SU-DHL-6 (cell line): ENCODE results near the gene VSIG4.

Experiments used
- H2AFZ ChIP-seq: fragments of 200-600 bp; sonication (generic); 2 replicates; pipeline ENCODE4 v1.6.1; 2014; ENCODE audit warnings: low read depth, mild to moderate bottlenecking, moderate library complexity, mixed read lengths, antibody characterized with exemption, low read length; ENCODE audit not compliant: severe bottlenecking
- H3F3A ChIP-seq: fragments of 200-600 bp; shearing (Covaris generic); 2 replicates; pipeline ENCODE4 v1.6.0; 2016; ENCODE audit warnings: antibody characterized with exemption, mild to moderate bottlenecking; ENCODE audit not compliant: insufficient read depth
- H3K27ac ChIP-seq: fragments of 200-600 bp; sonication (generic); 2 replicates; pipeline ENCODE4 v1.5.1; 2016; ENCODE audit warnings: low read depth, mild to moderate bottlenecking, low read length, moderate library complexity, mixed read lengths
- H3K27me3 ChIP-seq: fragments of 200-600 bp; sonication (generic), shearing (Covaris generic); 2 replicates; pipeline ENCODE4 v1.6.0; 2014; ENCODE audit warnings: mild to moderate bottlenecking, low read length
- H3K36me3 ChIP-seq: fragments of 200-600 bp; sonication (generic); 2 replicates; pipeline ENCODE4 v1.6.1; 2014; ENCODE audit warnings: mild to moderate bottlenecking, low read length, mixed read lengths
- H3K4me2 ChIP-seq: fragments of 300-600, 200-600 bp; shearing (Covaris generic), sonication (generic); 2 replicates; pipeline ENCODE4 v1.6.0; 2014; ENCODE audit warnings: low read length, low read depth, mild to moderate bottlenecking; ENCODE audit not compliant: poor library complexity, severe bottlenecking
- H3K4me3 ChIP-seq: fragments of 200-600 bp; sonication (generic); 2 replicates; pipeline ENCODE4 v1.5.1; 2014; ENCODE audit warnings: antibody characterized with exemption, low read length, mild to moderate bottlenecking, mixed read lengths; ENCODE audit not compliant: insufficient read depth, poor library complexity, severe bottlenecking
- H3K79me2 ChIP-seq: fragments of 200-600 bp; sonication (generic); 2 replicates; pipeline ENCODE4 v1.6.1; 2014; ENCODE audit warnings: mild to moderate bottlenecking, low read length, moderate library complexity; ENCODE audit not compliant: insufficient read depth
- H3K9ac ChIP-seq: fragments of 200-600 bp; sonication (generic); 2 replicates; pipeline ENCODE4 v1.7.0; 2014; ENCODE audit warnings: mild to moderate bottlenecking, low read length
- H3K9me2 ChIP-seq: fragments of 200-600 bp; sonication (generic); replicated peaks from 2 replicates; pipeline ENCODE4 v1.6.1; 2014; ENCODE audit warnings: low read length; ENCODE audit not compliant: insufficient read depth
- H3K9me3 ChIP-seq: fragments of 200-600 bp; sonication (generic); 2 replicates; pipeline ENCODE4 v1.6.1; 2014; ENCODE audit warnings: low read length, mixed read lengths; ENCODE audit not compliant: insufficient read depth
- H4K20me1 ChIP-seq: fragments of 200-600 bp; sonication (generic); 2 replicates; pipeline ENCODE4 v1.6.1; 2014; ENCODE audit warnings: low read depth, mild to moderate bottlenecking, antibody characterized with exemption, low read length, moderate library complexity, mixed read lengths
- CTCF ChIP-seq: fragments of 200-600 bp; sonication (generic); IDR thresholded peaks from one replicate; pipeline ENCODE4 v1.5.1; 2017; ENCODE audit warnings: antibody characterized with exemption, mild to moderate bottlenecking, low read length, moderate library complexity; ENCODE audit not compliant: insufficient read depth, poor library complexity, severe bottlenecking
- EZH2phosphoT487 ChIP-seq: fragments of 200-600 bp; sonication (generic), shearing (Covaris generic); conservative IDR thresholded peaks from 2 replicates; pipeline ENCODE4 v1.6.1; 2018; ENCODE audit warnings: mild to moderate bottlenecking, antibody characterized with exemption, low read length, moderate library complexity, mixed read lengths

Gene VSIG4

DNA sequence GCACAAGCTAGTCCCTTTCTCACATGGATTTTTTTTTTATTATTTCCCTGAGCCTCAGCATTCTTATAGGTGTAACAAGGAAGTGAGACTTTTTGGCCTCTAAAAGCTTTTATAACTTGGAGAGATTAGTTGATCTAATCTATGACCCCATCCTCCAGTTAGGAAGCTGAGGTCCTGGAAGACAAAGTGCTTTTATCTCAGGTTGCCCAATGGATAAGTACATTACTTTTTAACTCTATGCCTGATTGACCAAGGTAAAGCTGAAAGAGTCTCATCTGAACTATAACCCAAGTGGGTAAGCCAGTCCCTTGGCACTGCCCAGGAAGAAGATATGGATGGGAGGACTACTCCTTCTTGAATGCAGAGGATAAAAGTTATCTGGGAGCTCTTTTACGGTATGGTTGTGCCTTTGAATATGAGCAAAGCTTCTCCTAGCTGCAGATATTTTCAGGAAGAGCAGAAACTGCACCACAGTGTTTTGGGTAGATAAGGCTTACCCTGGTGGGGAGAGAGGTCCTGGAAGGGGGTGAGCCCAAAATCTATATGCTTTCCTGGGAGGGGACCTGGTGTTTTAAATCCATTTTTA is 40.2 kb downstream of the VSIG4 start:
- no peak overlapping the region for H3K4me2 ChIP-seq
- no peak overlapping the region for H3K9ac ChIP-seq
- H2AFZ ChIP-seq, result no peak overlapping the region
- H3K9me3 ChIP-seq, result no peaks in the 10 kb centered on the region
- no peaks in the 10 kb centered on the region for H4K20me1 ChIP-seq
- no peaks in the 10 kb centered on the region for H3K36me3 ChIP-seq
- no peaks in the 10 kb centered on the region for H3F3A ChIP-seq
- H3K9me2 ChIP-seq, result no peaks in the 10 kb centered on the region
- H3K27ac ChIP-seq, result no peak overlapping the region
- TF ChIP-seq EZH2phosphoT487, result no peak
- no peak for TF ChIP-seq CTCF
- H3K4me3 ChIP-seq, result no peak overlapping the region
- H3K79me2 ChIP-seq, result no peaks in the 10 kb centered on the region
- H3K27me3 ChIP-seq, result no peaks in the 10 kb centered on the region

- Histone ChIP-seq H3K36me3 (no peaks in the 10 kb centered on the region), H3K9ac (no peak overlapping the region), H3F3A (no peaks in the 10 kb centered on the region), H4K20me1 (no peaks in the 10 kb centered on the region), H3K4me3 (no peak overlapping the region), H3K27ac (no peak overlapping the region), H3K9me3 (no peaks in the 10 kb centered on the region), H3K27me3 (no peaks in the 10 kb centered on the region), H3K9me2 (no peaks in the 10 kb centered on the region), H3K4me2 (no peak overlapping the region), H2AFZ (no peak overlapping the region), H3K79me2 (no peaks in the 10 kb centered on the region)
- TF ChIP-seq EZH2phosphoT487 (no peak), CTCF (no peak)
Observed at GRCh38 chrX:65999029-65999562, 40.8 kb downstream of the VSIG4 start.

DNA sequence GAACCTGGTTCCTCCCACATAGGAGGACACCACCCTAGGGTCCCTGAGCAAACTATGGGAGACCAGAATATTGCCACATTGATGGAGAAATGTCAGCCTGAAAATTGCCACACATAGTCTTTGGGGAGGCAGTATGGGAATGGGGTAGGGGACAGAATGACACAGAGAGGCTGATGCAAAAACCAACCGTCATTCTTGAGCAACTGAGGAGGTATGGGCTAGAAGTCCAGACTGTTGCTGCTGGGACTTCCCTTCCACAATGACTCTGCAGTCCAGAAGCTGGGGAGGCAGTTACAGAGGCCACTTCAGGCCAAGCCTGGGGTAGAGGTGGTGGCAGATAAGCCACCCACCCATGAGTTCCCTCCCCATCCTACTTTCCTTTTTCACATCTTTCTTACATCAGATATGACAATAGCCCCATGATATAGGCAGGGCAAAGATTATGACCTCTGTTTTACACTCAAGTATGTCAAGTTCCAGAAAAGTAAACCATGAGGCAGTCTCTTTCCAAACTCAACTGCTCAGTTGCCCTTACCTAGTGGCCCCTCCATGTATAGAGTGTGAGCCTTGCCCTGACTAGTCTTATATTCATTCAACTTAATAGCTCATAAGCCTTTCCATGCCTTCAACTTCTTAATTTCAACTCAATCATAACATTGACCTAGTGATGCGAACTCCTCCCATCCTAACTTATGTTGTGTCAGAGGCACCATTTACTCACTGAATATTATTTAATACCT is 41.7 kb downstream of the VSIG4 start:
- no peaks in the 10 kb centered on the region for H3F3A ChIP-seq
- no peaks in the 10 kb centered on the region for H4K20me1 ChIP-seq
- H3K27ac ChIP-seq, result no peak overlapping the region
- H2AFZ ChIP-seq, result no peak overlapping the region
- no peaks in the 10 kb centered on the region for H3K79me2 ChIP-seq
- H3K27me3 ChIP-seq, result no peaks in the 10 kb centered on the region
- H3K9ac ChIP-seq, result no peak overlapping the region
- no peaks in the 10 kb centered on the region for H3K9me2 ChIP-seq
- no peaks in the 10 kb centered on the region for H3K9me3 ChIP-seq
- no peaks in the 10 kb centered on the region for H3K36me3 ChIP-seq
- no peak overlapping the region for H3K4me3 ChIP-seq
- H3K4me2 ChIP-seq, result no peak overlapping the region
- no peak for TF ChIP-seq CTCF
- TF ChIP-seq EZH2phosphoT487, result no peak
